Anterior cingulate cortex (tissue), 58 donors: ENCODE data around the gene GRK1.

Experiments
- DNase-seq, 58 donors: peaks; one replicate each; lab custom pipeline; 2025; lab: John Stamatoyannopoulos, UW

GRK1 gene

DNA sequence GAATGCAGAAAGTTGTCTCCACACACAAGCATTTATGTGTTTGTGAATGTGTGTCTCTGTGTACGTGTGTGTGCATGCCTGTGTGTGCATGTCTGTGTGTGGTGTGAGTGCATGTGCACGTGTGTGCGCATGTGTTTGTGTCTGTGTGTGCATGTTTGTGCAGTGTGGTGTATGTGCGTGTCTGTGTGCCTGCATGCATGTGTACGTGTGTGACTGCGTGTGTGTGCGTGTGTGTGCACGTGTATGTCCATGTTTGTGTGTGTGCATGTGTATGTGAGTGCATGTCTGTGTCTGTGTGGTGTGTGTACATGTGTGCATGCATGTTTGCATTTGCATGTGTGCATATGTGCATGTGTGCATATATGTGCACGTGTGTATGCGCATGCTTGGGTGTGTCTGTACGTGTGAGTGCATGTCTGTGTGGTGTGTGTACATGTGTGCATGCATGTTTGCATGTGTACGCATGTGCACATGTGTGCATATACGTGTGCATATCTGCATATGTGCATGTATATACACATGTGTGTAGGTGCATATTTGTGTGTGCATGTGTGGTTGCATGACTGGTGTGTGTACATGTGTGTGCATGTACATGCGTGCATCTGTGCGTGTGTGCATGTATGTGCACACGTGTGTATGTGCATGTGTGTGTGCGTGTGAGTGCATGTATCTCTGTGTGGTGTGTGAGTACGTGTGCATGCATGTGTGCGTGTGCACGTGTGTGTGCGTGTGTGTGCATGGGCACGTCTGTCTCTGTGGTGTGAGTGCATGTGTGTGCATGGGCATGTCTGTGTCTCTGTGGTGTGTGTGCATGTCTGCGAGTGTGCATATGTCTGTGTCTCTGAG is 83.8 kb downstream of the GRK1 start:
- DNase-seq = no peak

DNA sequence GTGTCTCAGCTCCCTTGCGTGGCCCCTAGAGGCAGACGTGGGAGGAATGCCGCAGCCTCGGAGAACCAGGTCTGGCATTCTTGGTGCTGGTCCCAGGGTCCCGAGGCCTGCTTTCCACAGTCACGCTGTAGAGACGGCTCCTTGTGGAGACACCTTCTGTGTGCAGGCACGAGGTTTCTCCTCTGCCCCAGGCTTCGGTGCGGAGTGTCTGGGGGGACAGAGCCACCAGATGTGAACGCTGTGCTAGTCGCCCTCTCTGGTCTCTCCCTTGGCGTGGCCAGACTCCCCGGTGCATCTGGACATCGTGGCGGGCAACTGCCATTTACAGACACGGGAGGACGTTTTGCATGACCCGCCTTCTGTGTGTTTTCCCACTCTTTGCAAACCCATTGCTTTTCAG is 84.5 kb downstream of the GRK1 start:
- DNase-seq = no peak

DNA sequence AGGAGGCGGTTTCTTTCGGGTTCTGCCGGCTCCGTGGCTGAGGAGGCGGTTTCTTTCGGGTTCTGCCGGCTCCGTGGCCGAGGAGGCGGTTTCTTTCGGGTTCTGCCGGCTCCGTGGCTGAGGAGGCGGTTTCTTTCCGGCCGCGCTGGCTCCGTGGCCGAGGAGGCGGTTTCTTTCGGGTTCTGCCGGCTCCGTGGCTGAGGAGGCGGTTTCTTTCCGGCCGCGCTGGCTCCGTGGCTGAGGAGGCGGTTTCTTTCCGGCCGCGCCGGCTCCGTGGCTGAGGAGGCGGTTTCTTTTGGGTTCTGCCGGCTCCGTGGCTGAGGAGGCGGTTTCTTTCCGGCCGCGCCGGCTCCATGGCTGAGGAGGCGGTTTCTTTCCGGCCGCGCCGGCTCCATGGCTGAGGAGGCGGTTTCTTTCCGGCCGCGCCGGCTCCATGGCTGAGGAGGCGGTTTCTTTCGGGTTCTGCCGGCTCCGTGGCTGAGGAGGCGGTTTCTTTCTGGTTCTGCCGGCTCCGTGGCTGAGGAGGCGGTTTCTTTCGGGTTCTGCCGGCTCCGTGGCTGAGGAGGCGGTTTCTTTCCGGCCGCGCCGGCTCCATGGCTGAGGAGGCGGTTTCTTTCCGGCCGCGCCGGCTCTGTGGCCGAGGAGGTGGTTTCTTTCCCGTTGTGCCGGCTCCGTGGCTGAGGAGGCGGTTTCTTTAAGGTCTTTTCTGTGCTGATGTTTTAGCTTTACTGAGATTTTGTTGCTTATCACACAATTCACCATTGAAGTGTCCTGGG is 85.4 kb downstream of the GRK1 start:
- DNase-seq = peak in 4 of 58 donors; percentile 6 to 39 (median 12)

DNA sequence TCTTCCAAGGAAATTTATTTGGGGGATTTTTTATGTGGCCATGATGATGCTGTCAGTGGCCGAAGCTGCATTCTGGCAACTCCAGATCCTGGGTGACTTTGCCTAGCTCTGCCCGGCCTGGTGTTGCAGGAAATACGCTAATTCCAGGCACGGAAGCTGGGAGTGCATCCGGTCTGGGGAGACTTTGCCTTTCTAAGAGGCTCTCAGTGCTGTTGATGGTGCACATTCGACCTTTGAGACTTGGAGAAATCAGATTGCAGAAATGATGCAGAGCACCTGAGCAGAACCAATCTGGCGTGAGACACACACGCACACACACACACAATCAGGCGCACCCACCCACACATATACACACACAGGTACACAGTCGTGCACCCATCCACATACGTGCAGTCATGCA is 86.2 kb downstream of the GRK1 start:
- DNase-seq = no peak

DNA sequence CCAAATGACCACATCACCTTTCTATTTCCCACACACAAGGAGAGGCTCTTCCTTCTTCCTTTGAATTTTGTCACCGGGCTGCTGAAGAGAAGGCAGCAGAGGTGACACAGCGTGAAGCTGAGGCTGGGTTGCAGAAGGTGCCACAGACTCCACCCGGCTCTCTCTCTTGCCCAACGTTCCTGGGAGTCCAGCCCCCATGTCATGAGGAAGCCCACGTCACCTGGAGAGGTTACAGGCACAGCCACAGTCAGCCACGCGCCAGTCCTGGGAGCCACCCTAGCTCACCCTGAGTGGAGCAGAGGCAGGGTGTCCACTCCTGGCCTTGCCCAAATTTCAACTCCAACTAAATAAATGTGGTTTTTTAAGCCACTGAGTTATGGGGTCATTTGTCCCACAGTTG is 87.2 kb downstream of the GRK1 start:
- no peak for DNase-seq

DNA sequence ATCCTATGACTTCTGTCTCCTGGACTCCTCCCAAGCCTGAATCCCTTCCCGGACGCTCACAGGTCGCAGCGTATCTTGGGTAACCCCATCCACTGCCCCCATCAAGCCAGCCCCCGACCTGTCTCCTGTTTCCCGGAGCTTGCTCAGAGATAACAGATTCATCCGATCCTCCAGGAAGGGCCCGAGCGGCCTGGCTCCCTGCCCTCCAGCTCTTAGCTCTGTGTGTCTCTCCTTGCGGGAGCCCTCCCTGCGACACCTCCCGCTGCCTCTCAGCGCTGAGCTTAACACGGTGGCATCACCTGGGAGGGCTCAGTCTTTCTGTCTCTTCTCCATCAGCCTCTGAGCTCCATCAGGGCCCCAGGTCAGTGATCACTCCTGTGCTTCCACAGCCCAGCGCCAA is 87.7 kb downstream of the GRK1 start:
- no peak for DNase-seq

DNA sequence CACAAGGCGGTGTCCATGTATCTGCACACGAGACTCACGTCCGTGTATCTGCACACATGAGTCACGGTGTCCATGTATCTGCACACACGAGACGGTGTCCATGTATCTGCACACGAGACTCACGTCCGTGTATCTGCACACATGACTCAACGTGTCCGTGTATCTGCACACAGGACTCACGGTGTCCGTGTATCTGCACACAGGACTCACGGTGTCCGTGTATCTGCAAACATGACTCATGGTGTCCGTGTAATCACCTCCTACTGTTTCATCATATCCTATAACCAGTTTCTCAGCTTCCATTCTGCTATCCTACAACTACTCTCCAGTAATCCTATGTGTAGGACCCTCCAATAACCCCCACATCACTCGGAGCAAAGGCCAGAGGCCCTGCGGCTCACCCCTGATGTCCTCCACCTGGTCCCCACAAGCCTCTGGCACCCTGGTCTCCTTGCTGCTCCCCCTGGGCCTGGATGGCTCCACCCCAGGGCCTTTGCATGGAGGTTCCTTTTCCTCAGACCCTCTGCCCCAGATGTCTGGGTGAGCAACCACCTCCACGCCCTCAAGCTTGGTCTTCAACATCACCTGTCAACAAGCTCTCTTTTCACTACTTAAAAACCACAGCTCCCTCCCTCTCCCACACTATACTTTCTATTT is 89.5 kb downstream of the GRK1 start:
- no peak for DNase-seq

DNA sequence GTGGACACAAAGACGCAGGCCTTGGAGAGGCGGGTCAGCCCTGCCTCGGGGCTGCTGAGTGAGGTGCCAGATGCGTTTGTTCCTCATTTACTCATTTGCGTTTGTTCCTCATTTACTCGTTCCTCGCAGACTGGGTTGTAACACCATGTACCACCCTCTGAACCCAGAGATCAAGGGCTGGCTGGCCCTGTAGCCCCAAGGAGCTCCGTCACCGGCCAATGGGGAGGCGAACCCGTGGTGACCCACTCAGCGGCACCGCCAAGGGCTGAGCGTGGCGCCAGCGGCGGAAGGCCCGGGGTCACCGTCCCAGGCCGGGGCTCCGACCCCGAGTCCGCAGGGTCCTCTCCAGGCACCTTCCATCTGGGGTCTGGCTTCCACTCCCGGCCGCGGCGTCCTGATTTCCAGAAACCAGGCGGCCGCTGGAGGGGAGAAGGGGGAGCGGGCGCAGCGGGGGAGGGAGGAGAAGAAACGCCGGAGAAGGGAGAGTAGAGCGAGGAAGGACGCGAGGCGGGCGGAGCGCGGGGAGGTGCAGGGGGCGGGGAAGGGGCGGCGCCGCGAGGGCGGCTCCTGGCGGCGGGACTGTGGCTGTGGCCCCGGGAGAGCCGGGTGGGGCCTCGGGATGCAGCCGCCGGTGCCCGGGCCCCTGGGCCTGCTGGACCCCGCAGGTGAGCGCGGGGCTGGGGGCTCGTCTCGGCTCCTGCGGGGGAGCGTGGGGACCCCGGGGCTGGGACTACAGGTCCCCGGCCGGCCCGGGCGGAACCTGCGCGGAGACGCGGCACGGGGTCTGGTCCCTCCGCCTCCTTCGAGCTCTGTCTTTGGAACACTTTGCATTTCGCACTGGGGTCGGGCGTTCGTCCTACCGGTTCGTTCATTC is 91.9 kb downstream of the GRK1 start, which contains the start of gene TMEM255B:
TSS of gene TMEM255B (plus strand) at position 576 of the 874 bp plus-strand sequence. CDS start at position 620, 44 bp downstream.
- DNase-seq = peak in 53 of 58 donors; percentile 30 to 79 (median 62)

DNA sequence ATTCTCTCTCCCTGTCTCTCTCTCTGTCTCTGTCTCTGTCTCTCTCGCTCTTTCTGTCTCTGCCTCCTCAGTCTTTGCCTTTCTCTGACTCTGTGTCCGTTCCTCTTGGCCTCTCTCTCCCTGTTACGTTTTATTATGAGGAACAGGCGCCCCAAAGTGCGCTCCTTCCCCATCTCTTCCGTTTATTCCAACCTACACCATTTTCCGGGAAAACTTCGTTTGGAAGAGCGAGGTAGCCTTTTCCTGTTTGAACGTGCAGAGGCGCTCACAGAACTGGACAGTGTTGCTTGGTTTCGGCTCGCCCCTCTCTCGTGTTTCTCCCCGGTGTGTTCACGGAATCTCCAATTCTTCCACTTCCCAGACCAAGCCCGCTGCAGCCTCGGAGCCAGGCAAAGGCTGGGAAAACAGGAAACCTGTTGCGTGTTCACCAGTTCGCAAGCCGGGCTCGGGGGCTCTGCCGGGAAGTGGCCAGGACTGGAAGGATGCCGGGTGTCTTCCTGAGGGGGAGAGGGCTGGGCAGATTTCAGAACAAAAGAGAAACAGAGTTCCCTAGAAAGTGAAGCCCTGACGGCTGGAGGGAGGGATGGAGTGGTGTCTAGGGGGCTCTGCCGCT is 92.6 kb downstream of the GRK1 start:
- peak in 2 of 58 donors; percentile 22 to 37 for DNase-seq

DNA sequence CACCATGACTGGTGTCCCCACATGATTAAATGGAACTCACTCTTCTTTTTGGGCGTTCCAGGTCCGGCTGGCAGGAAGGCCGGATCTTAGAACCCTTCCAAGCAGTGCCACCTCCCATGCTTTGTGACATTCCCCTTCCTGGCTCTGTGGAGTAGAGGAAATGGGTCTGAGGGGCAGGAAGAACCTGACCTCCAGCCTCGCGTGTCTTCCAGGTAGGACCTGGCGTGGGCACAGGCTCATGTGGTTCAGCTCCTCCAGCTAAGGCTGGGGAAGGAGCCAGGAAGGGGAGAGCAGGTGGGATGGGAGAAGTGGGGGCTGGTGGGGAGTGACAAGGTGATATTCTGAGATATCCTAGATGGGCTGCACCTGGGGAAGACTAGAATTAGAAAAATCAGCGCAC is 94.1 kb downstream of the GRK1 start:
- no peak for DNase-seq

DNA sequence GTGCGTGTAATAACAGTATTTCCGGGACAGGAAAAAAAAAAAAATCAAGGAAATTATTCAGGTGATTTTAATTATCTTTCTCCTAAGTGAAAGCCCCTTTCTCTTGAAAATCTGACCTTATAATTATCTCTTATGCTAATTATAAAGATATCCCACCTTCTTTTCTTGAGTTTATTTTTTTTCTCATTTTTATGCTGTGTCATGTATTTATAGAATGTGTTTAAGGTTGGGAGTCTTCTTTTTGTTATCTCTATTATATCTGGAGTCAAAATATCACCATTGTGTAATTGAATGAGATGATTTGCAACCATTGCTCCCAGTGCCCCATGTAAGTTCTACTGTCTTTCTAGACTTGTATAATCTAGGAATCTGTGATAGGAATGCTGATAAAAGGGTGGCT is 95.1 kb downstream of the GRK1 start:
- DNase-seq = no peak

DNA sequence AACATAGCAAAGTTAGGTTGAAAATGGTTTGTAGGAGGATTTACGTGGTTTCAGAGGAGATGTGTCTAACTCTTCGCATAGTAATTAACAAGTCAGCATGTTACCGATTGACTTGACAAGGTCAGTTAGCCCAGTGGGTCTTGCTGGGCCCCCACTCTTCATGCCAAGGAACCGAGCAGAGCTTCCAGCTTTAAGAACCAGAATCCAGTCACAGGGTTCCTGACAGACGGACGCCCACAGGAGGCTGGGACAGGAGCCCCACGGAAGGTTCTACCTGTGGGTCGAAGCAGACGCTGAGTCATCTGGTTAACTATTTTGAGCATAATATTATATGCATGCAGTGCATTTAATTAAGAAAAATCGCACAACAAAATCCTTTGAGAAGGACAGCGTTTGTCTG is 95.5 kb downstream of the GRK1 start:
- DNase-seq = no peak

DNA sequence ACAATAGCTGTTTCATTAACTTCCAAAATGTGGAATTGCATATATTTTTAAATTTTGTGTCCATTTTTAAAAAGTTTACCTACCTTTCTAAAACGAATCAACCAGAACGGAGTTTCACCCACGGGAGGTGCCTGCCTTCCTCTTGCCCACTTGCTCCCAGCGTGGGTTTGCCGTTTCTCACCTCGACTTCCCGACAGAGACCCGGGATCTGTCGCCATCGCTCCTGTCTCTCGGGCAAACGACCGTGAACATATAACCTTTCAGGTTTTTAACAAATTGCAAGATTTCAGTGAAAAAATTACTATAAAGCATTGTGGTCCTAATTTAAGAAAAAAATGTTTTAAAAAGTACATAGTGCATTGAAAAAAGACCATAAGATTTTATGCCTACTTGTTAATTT is 96.2 kb downstream of the GRK1 start:
- DNase-seq = no peak

DNA sequence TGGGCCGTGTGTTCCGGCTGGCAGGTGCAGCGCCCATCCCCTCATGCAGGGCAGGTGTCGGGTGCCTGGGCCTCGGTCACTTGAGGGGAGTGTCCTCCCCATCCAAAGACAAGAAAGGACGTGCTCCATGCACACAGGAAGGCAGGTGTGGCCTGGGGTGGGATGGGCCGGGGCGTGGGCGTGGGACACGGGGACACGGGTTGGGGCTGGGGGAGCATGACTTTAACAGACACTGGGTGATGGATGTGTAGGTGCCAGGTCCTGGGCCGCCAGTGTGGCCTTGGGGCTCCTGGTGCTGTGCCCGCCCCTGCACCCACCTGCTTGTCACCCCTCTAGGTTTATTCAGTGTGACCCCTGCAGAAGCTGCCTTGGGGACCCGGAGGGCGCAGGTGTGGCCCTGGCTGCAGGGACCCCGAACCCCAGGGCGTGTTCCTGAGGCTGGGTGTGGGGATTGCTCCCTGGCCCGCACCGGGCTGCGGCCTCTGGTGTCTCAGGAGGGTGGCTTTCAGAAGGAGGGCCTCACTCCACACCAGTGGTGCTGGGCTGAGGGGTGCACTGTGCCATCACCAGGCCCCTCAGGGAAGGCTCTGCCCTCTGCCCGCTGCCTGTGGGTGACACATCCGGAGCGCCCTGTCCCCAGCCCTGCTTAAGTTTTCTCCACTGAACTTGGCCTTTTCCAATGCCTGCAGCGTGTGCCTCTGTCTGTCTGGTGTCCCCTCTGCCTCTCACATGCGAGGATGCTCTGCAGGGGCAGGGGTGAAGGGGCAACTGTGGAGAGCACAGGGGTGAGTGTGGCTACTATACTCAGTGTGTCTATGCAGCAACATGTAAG is 97.2 kb downstream of the GRK1 start:
- no peak for DNase-seq

DNA sequence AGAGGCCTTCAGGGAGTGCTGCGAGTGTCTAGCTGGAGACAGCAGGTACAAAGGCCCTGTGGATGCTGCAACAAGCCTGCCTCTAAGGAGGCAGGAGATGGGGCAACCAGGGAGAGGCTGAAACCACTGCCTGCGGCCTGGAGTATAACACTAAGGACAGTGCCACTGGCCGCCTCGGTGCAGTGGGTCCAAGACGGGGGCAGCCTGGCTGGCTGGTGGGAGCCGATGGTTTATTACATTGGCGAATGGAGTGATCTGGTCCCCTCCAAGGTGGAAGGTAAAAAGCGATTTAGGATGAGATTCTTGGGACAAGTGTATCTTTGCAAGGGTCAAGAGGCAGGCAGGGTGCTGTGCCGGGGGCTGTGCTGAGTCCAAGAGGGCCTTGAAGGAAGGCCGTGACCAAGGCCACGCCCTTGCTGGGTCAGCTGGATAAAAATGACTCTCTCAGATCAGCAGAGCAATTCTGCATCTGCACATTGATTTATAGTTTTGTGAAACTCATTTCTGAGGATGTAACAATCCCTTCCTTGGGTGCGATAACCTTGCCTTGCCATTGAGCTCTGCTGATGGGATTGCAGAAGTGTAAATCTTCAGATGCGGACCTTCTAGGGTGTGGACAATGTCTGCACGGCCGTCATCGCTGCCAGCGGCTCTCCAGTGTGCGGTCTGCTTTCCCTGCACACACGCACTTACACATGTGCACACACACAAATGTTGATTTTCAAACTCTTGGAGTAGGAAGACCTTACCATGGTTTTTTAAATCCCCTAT is 98.0 kb downstream of the GRK1 start:
- DNase-seq = no peak

DNA sequence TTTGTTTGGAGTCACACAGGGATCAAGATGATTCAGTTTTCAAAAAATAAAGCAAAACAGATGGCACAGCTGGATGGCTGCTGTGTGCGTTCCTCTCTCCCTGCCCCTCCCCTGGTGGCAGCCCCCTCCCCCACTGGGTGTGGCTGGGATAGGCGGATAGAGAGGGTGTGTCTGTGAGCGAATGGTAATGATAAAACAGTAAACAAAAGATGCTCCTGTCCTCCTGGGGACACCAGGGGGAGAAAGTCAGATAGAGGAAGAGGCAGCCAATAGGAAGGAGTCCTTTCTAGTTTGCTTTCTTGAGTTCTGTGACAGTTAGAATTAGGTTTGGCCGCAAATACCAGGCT is 98.5 kb downstream of the GRK1 start:
- DNase-seq = no peak

DNA sequence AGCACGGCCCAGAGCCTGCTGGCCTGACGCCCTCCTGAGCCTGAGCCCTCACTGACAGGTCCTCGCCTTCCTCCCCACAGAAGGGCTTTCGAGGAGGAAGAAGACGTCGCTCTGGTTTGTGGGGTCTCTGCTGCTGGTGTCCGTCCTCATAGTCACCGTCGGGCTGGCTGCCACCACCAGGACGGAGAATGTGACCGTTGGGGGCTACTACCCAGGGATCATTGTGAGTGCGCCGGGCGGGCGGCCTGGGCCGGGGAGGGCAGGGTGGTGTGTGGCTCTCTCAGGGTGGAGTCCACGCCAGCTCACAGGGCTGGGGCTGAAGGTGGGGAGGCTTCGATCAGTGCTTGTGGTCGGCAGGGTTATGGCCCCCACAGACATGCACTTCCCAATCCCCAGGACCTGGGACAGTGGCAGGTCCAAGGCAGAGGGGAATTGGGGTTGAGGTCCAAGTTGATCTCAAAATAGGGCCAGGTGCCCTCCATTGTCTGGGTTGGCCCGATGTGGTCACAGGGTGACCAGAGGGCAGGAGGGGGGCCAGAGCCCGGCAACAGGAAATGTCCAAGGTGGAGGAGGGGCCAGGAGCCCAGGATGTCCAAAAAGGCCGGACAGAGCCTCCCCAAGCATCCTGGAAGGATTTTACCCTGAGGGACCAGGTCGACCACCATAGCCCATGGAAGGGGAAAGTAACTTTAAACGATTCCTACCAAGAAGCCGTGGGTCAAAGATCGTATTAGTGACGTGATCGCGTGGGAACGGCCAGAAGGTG is 99.2 kb downstream of the GRK1 start:
- DNase-seq = no peak
